Measurements from ENCODE around the gene ADCY5. TPM values are rescaled to one million over a fixed set of nuclear protein-coding genes. Genes with fewer than 3 reads are reported as not detected.

Gene ADCY5
- total RNA-seq, 4 donors from 2014 or later: 13.3 to 27.4 (median 21.7) TPM

GRCh38 chr3:123294296-123294938, 154.5 kb downstream of the ADCY5 start:
- no peak for DNase-seq (ENCODE audit: low spot score in 2 of 2)
- Histone ChIP-seq H3K4me1 (no peaks in the 10 kb centered on the region), H3K4me3 (no peak overlapping the region), H3K36me3 (peaks cover 0 to 31% (median 0%) of the 10 kb centered on the region in 3 donors), H3K27ac (no peak overlapping the region), H3K27me3 (no peaks in the 10 kb centered on the region), H3K9me3 (no peaks in the 10 kb centered on the region)
- TF ChIP-seq CTCF (IDR thresholded peaks at IDR 0.05) (no peak), EP300 (IDR thresholded peaks at IDR 0.05) (no peak), POLR2A (IDR thresholded peaks at IDR 0.05) (no peak)
- WGBS, 2 donors: 93 to 94% methylated on average over 13 of the region's 13 CpGs

GRCh38 chr3:123292321-123293310, 156.3 kb downstream of the ADCY5 start:
- no peak for TF ChIP-seq CTCF (IDR thresholded peaks at IDR 0.05)
- no peak for TF ChIP-seq POLR2A (IDR thresholded peaks at IDR 0.05)
- TF ChIP-seq EP300 (IDR thresholded peaks at IDR 0.05): no peak
- Histone ChIP-seq H3K4me3 (no peak overlapping the region), H3K4me1 (no peaks in the 10 kb centered on the region), H3K27me3 (no peaks in the 10 kb centered on the region), H3K27ac (no peak overlapping the region), H3K36me3 (peaks cover 0 to 32% (median 0%) of the 10 kb centered on the region in 3 donors), H3K9me3 (no peaks in the 10 kb centered on the region)
- DNase-seq (ENCODE audit: low spot score in 2 of 2): no peak
- 71% methylated on average over 14 to 15 of the region's 15 CpGs for WGBS, 2 donors

GRCh38 chr3:123291404-123291803, 157.5 kb downstream of the ADCY5 start:
- Histone ChIP-seq H3K4me3 (no peak overlapping the region), H3K9me3 (no peaks in the 10 kb centered on the region), H3K36me3 (peaks cover 0 to 32% (median 0%) of the 10 kb centered on the region in 3 donors), H3K27ac (no peak overlapping the region), H3K27me3 (no peaks in the 10 kb centered on the region), H3K4me1 (no peaks in the 10 kb centered on the region)
- no peak for DNase-seq (ENCODE audit: low spot score in 2 of 2)
- no peak for TF ChIP-seq CTCF (IDR thresholded peaks at IDR 0.05)
- no peak for TF ChIP-seq EP300 (IDR thresholded peaks at IDR 0.05)
- TF ChIP-seq POLR2A (IDR thresholded peaks at IDR 0.05): no peak
- 78 to 87% methylated on average over 7 of the region's 7 CpGs for WGBS, 2 donors

- Histone ChIP-seq H3K9me3 (no peaks in the 10 kb centered on the region), H3K27ac (no peak overlapping the region), H3K27me3 (no peaks in the 10 kb centered on the region), H3K36me3 (peaks cover 0 to 32% (median 0%) of the 10 kb centered on the region in 3 donors), H3K4me1 (no peaks in the 10 kb centered on the region), H3K4me3 (no peak overlapping the region)
- 92% methylated on average over 20 to 23 of the region's 23 CpGs for WGBS, 2 donors
- TF ChIP-seq CTCF (IDR thresholded peaks at IDR 0.05) (no peak), POLR2A (IDR thresholded peaks at IDR 0.05) (no peak), EP300 (IDR thresholded peaks at IDR 0.05) (no peak)
- no peak for DNase-seq (ENCODE audit: low spot score in 2 of 2)
Measured at GRCh38 chr3:123290962-123291361, 157.9 kb downstream of the ADCY5 start.
